Measurements from ENCODE around the gene CYP21A2.
A peak's percentile ranks its signal among the peaks of the same experiment; 100 is the strongest.

CYP21A2 gene

DNA sequence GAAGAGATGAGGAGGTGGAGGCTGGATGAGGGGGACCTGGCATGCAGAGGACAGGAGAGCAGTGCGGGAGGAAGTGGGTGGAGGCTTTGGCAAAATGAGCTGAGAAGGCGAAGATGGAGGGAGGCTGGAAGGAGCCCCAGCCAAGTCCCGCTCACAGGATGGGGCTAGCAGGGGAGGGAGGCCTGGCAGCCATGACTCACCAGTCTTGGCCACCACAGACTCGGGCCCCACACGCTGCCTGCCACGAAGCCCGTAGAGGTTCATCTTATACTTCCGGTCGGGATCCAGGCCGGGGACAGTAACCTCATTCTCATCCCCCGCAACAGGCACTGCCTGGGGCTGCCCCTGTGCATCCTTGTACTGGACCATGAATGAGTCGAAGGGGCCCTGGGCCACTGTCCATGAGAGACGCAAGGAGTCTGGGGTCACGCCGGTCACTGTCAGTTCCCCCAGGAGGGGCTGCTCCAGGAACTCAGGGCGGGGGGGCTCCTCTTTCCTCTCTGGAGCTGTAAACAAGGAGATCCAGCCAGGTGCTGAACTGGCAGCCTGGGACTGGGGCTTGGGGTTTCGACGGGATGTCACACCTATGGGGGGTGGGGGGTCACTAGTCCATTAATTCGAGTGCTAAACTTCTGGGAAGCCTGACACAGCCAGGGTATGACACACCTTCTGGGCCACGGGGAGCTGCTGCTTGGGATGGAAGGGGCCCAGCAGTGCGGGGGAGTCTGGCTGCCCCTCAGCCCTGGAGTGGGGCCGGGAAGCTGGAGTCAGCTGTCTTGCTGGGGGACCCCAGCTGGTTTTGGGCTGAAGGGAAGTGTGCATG is 43.2 kb downstream of the CYP21A2 start:
- H3K27ac ChIP-seq: no peak overlapping the region
- H3K4me3 ChIP-seq (ENCODE audit: low read depth, low read length): no peak overlapping the region
- no peaks in the 10 kb centered on the region for H3K36me3 ChIP-seq (replicated peaks)
- DNase-seq: peak; percentile 83
- in situ Hi-C loops (cut with HindIII; ENCODE audit: low pct_ligation_motif_present, low sequenced_read_pairs): no loop called here
- TF ChIP-seq, protein P1, sequence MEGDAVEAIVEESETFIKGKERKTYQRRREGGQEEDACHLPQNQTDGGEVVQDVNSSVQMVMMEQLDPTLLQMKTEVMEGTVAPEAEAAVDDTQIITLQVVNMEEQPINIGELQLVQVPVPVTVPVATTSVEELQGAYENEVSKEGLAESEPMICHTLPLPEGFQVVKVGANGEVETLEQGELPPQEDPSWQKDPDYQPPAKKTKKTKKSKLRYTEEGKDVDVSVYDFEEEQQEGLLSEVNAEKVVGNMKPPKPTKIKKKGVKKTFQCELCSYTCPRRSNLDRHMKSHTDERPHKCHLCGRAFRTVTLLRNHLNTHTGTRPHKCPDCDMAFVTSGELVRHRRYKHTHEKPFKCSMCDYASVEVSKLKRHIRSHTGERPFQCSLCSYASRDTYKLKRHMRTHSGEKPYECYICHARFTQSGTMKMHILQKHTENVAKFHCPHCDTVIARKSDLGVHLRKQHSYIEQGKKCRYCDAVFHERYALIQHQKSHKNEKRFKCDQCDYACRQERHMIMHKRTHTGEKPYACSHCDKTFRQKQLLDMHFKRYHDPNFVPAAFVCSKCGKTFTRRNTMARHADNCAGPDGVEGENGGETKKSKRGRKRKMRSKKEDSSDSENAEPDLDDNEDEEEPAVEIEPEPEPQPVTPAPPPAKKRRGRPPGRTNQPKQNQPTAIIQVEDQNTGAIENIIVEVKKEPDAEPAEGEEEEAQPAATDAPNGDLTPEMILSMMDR (IDR thresholded peaks at IDR 0.05; ENCODE audit: low read depth, low read length, missing control alignments): no peak
- H3K27me3 ChIP-seq (replicated peaks): peaks cover 11% of the 10 kb centered on the region

DNA sequence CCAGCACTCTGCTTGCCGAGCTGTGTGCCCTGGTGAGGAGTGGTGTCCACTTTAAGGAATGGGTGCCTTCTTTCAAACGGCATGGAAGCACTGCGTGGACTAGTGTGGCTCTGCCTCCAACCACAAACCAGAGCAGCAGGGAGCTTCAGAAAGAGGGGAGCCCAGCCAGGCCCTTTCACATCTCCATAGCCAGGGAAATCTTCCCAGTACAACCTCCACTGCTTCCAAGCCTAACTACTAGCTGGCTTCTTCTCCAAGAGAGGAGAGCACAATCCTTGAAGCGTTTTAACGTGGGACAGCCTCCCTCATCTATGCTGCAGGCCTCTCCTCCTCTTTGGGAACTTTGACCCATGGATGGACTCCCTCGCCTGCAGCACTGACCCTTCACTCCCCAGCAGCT is 44.3 kb downstream of the CYP21A2 start:
- in situ Hi-C loops (cut with HindIII; ENCODE audit: low pct_ligation_motif_present, low sequenced_read_pairs): no loop called here
- H3K27ac ChIP-seq: no peak overlapping the region
- peaks cover 15% of the 10 kb centered on the region for H3K27me3 ChIP-seq (replicated peaks)
- no peaks in the 10 kb centered on the region for H3K36me3 ChIP-seq (replicated peaks)
- DNase-seq: no peak
- no peak overlapping the region for H3K4me3 ChIP-seq (ENCODE audit: low read depth, low read length)
- TF ChIP-seq, protein P1 (IDR thresholded peaks at IDR 0.05; ENCODE audit: low read depth, low read length, missing control alignments): no peak

DNA sequence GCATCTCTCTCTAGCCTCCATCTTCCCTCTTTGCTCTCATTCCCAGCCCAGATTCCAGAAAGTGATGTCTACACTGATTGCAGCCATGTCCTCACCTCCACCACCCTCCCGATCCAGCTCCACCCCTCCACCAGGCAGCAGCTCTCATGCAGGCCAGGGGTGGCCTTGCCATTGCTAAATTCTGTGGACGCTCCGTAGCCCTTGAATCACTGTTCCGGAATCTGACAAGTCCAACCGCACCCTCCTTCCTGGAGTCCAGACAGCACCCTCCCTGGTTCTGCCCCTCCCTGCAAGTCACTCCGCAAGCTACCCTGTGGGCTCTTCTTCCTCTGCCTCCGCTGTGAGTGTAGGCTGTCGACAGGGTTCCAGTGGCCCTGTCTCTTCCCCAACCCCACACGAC is 44.7 kb downstream of the CYP21A2 start:
- Histone ChIP-seq H3K27ac (no peak overlapping the region), H3K4me3 (ENCODE audit: low read depth, low read length) (no peak overlapping the region), H3K36me3 (replicated peaks) (no peaks in the 10 kb centered on the region), H3K27me3 (replicated peaks) (peaks cover 16% of the 10 kb centered on the region)
- TF ChIP-seq, protein P1 (IDR thresholded peaks at IDR 0.05; ENCODE audit: low read depth, low read length, missing control alignments): no peak
- in situ Hi-C loops (cut with HindIII; ENCODE audit: low pct_ligation_motif_present, low sequenced_read_pairs): no loop called here
- peak; percentile 55 for DNase-seq

DNA sequence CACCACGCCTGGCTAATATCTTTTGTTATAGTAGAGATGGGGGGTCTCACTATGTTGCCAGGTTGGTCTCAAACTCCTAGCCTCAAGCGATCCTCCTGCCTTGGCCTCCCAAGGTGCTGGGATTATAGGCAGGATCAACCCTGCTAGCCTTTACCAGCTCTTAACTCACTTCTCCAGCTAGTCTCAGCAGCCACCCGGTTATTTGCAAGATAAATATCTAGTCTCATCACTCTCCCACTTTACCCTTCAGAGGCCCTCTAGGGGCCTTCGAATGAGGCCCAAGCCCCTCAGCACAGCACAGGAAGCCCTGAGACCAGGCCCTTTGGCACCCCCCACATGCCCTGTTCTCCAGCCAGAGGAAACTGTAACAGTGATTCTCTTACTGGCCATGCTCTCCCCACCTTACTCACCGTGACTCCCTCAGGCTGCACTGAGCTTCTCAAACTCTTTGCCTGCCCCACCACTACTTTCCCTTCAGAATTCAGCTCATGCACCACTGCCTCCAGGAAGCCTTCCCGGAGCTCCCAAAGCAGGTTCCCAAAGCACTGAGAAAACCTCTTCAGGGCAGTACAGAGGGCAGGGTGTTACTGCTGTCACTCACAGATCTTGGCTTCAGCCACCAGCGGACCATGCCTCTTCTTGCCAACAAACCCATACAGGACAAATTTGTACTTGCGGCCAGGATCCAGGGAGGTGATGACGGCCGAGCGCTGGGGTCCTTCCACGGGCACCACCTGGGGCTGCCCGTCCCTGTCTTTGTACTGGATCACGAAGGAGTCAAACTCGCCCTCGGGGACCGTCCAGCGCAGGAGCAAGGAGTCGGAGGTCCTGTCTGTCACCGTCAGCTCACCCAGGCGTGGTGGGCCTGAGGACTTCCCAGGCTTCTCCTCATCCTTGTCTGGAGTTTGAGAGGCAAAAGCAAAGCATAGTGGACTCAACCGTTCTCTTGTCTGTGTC is 45.9 kb downstream of the CYP21A2 start:
- TF ChIP-seq, protein P1 (IDR thresholded peaks at IDR 0.05; ENCODE audit: low read depth, low read length, missing control alignments): no peak
- Histone ChIP-seq H3K27me3 (replicated peaks) (peaks cover 26% of the 10 kb centered on the region), H3K36me3 (replicated peaks) (no peaks in the 10 kb centered on the region), H3K4me3 (ENCODE audit: low read depth, low read length) (no peak overlapping the region), H3K27ac (no peak overlapping the region)
- in situ Hi-C loops (cut with HindIII; ENCODE audit: low pct_ligation_motif_present, low sequenced_read_pairs): no loop called here
- DNase-seq: no peak

DNA sequence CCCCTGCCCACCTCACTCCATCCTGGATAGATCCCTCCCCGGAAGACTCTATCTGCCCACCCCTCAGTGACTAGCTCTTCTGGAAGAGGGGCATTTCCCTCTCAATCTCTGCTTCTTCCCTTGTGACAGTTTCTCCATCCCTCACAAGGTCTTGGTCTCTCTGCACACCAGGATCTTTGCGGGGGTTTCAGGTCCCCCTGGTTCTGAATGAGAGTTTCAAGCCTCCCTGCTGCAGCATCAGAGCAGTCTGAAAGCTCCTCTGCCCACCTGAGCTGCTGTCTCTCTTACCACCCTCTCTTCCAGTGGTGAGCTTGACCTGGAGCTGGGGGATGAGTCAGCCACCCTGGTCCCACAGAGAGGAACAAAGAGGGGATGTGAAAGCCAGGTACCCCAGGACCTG is 46.6 kb downstream of the CYP21A2 start:
- TF ChIP-seq, protein P1 (IDR thresholded peaks at IDR 0.05; ENCODE audit: low read depth, low read length, missing control alignments): no peak
- peaks cover 33% of the 10 kb centered on the region for H3K27me3 ChIP-seq (replicated peaks)
- no peak for DNase-seq
- in situ Hi-C loops (cut with HindIII; ENCODE audit: low pct_ligation_motif_present, low sequenced_read_pairs): no loop called here
- H3K36me3 ChIP-seq (replicated peaks): no peaks in the 10 kb centered on the region
- no peak overlapping the region for H3K4me3 ChIP-seq (ENCODE audit: low read depth, low read length)
- no peak overlapping the region for H3K27ac ChIP-seq
